BLaER1 treated with 17β-estradiol and CSF1 and Interleukin-3, amounts not matched to agents 10 nM and 100 nM (cell line): ENCODE data around the gene RSPO4.

Experiments
- H3K27ac ChIP-seq, 11 experiments: shearing (Covaris generic); formaldehyde crosslinking; 2 replicates each; pipeline ENCODE4 v1.8.1; 2022
- H3K27me3 ChIP-seq, 11 experiments: shearing (Covaris generic); formaldehyde crosslinking; 2 replicates each; pipeline ENCODE4 v1.8.1; 2022
- H3K36me3 ChIP-seq, 11 experiments: shearing (Covaris generic); formaldehyde crosslinking; 2 replicates each; pipeline ENCODE4 v1.8.1; 2022
- H3K4me1 ChIP-seq, 10 experiments: shearing (Covaris generic); formaldehyde crosslinking; 2 replicates each; pipeline ENCODE4 v1.8.1; 2022
- H3K4me2 ChIP-seq, 11 experiments: shearing (Covaris generic); formaldehyde crosslinking; 2 replicates each; pipeline ENCODE4 v1.8.1; 2022
- H3K4me3 ChIP-seq, 10 experiments: shearing (Covaris generic); formaldehyde crosslinking; 2 replicates each; pipeline ENCODE4 v1.8.1; 2022
- H3K9ac ChIP-seq, 11 experiments: shearing (Covaris generic); formaldehyde crosslinking; 2 replicates each; pipeline ENCODE4 v1.8.1; 2022
- H3K9me3 ChIP-seq, 11 experiments: shearing (Covaris generic); formaldehyde crosslinking; replicated peaks in 1 of 11; 2 replicates each; pipeline ENCODE4 v1.8.1; 2022
- H4K20me1 ChIP-seq, 11 experiments: shearing (Covaris generic); formaldehyde crosslinking; 2 replicates each; pipeline ENCODE4 v1.8.1; 2022
- Cebpa-rat ChIP-seq, 11 experiments: shearing (Covaris generic); IDR thresholded peaks; 2 replicates each; pipeline ENCODE4 v1.8.1; 2022

Gene RSPO4

DNA sequence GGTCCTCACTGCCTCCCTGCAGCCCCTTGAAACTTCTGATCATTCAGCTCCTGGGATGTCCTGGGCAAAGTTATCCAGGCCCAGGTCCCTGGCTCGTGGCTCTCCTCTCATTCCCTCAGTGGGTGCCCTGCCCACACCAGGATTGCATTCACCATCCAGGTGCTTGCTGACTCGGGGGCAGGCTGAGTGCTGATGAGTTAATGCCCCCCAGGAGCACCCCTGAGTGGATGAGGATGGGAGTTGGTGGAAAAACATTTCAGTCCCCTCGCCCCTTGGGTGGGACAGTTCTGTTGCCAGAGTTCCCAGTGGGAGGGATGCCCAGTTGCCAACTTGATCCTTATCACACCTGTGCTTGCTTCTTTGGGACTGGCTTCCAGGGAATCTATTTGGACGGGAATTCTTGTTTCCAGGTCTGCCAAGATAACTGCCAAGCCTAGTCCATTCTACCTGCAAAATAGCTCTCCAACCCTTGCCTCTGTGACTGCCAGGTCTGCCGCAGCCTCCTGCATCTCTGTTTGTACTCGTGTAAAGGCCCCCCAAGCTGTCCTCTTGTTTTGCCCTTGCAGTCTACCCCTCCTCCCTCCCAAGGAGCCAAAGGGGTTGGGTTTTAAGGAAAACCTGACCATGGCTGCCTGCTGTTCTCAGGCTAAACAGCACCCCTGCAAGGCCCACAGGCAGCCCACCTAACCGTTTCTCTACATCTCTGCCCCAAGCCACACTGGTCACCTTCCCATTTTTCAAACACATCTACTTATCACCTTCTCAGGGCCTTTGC is 11.6 kb upstream of the RSPO4 start:
- Histone ChIP-seq H3K4me2 (no peak overlapping the region), H3K4me3 (no peak overlapping the region), H3K27ac (no peak overlapping the region), H3K36me3 (no peaks in the 10 kb centered on the region), H3K9me3 (no peaks in the 10 kb centered on the region), H4K20me1 (no peaks in the 10 kb centered on the region; a peak in 1 of 22 replicates), H3K9ac (no peak overlapping the region), H3K4me1 (peaks cover 10 to 16% (median 14%) of the 10 kb centered on the region in 10 experiments), H3K27me3 (no peaks in the 10 kb centered on the region)
- TF ChIP-seq Cebpa-rat (IDR thresholded peaks at IDR 0.05): no peak

DNA sequence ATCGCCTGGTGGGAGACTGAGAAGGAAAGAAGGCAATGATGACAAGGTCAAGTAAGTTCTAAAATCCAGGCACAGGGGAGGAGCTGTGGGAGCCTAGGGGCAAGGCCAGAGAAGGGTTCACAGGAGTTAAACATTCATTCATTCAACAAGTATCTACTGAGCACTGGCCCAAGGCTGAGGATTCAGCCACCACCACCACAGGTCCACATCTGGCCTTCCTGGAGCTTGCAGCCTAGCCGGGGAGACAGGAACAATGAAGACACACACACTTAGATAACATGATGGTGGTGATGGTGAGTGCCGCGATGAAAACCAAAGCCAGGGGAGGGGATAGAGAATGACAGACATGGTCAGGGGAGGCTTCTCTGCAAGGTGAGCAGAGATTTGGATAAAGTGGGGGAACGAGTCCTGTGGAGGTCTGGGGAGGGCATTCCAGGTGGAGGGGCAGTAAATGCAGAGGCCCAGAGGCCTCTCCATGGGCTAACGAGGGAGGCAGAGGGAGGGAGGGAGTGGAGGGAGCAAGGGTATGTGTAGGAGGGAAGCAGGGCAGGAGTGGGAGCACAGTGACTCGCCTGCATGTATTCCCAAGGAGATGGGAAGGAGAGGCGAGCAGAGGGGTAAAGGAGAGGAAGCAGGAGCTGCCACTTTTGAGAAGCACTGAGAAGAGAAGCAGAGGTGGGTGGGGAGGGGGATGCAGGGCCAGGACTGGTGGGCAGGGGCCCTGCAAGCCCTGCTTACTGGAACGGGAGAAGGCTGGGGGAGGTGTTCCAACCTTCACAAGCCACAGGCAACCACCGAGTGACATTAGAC is 10.5 kb upstream of the RSPO4 start:
- H3K4me1 ChIP-seq: peaks cover 10 to 16% (median 14%) of the 10 kb centered on the region in 10 experiments
- H3K4me2 ChIP-seq: no peak overlapping the region
- H3K4me3 ChIP-seq: no peak overlapping the region
- H4K20me1 ChIP-seq: no peaks in the 10 kb centered on the region; a peak in 1 of 22 replicates
- H3K9ac ChIP-seq: no peak overlapping the region
- no peaks in the 10 kb centered on the region for H3K9me3 ChIP-seq
- no peaks in the 10 kb centered on the region for H3K36me3 ChIP-seq
- no peak overlapping the region for H3K27ac ChIP-seq
- TF ChIP-seq Cebpa-rat (IDR thresholded peaks at IDR 0.05): no peak
- no peaks in the 10 kb centered on the region for H3K27me3 ChIP-seq

DNA sequence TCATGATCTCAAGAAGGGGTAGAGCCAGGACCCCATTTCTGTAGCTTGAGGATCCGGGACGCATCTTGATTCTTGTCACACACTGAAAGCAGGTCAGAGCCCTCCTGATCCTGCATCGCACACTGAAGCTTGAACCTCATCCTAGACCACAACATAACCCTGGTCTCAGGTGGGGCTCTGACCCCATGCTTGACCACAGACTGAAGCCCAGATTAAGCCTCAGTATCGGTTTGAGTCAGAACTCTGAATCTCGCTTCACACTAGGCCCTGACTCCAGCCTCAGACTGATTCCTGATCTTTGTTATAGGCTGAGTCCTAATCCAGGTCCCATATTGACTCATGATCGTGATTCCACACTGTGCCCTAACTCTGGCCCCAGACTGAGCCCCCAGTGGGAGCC is 8.5 kb upstream of the RSPO4 start:
- Histone ChIP-seq H3K4me3 (no peak overlapping the region), H3K4me1 (peaks cover 8 to 13% (median 10%) of the 10 kb centered on the region in 10 experiments), H3K9ac (no peak overlapping the region), H3K27me3 (no peaks in the 10 kb centered on the region), H3K4me2 (no peak overlapping the region; a peak in 1 of 22 replicates), H3K27ac (no peak overlapping the region), H4K20me1 (no peaks in the 10 kb centered on the region; a peak in 1 of 22 replicates), H3K9me3 (no peaks in the 10 kb centered on the region), H3K36me3 (no peaks in the 10 kb centered on the region)
- TF ChIP-seq Cebpa-rat (IDR thresholded peaks at IDR 0.05): no peak

DNA sequence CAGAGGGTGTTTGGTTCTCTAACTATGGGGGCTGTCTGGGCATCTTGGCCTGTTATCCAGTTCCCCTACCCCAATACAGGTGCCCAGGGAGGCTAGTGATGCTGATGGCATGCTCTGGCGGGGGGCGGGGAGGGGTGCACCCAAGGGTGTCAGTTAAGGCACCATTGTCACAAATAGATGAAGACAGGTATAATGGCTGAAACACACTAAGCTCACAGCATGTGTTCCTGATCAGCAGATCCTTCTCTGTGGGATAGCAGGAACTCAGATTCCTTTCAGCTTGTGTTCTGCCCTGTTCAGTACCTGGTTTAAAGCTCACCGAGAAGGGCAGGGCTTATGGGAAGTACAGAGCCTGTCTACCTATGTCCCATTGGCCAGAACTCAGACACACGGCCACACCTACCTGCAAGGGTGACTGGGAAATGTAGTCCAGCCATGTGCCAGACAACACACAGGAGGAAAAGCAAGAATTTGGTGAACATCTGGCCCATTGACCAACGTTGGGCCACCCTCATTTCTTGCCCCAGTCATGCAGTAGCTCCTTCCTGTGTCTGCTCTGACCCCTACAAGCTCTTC is 3.4 kb upstream of the RSPO4 start:
- no peak overlapping the region for H3K4me3 ChIP-seq
- H3K9me3 ChIP-seq: no peaks in the 10 kb centered on the region
- no peak overlapping the region for H3K27ac ChIP-seq
- no peak overlapping the region for H3K9ac ChIP-seq
- TF ChIP-seq Cebpa-rat (IDR thresholded peaks at IDR 0.05): no peak
- no peaks in the 10 kb centered on the region for H3K27me3 ChIP-seq
- H4K20me1 ChIP-seq: no peaks in the 10 kb centered on the region; a peak in 1 of 22 replicates
- no peaks in the 10 kb centered on the region for H3K4me1 ChIP-seq
- no peaks in the 10 kb centered on the region for H3K36me3 ChIP-seq
- H3K4me2 ChIP-seq: no peak overlapping the region

DNA sequence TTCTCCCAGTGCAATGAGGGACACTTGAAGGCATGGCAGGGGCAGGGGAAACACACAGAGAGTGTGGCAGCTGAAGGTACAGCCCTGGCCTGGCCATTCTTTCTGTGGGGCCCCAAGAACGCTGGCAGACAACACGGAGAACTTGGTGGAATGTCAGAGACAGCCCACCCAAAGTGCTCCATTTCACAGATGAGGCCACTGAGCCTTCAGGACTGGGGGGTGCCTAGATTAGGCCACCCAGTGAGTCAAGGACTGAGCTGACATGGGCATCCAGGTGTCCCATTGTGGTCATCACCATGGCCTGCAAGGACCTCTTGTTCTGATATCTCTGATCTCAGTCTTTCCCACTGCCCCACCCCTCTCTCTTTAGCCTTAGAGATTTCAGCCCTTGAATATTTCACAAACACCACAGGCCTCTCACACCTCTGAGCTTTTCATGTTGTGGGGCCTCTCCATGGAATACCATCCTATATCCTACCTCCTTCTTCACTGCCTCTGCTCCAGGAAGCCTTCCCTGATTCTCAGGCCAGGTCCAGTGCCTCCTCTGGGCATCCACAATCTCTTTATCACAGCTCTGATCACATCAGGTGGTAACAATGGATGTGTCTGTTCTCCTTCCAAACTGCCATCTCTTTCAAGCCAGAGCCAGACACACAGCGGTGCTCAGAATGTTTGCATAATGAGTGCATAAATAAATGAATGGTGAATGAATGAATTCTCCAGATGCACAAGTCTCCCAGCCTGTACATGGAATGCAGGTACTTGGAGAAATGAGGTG is 2.0 kb upstream of the RSPO4 start:
- H3K36me3 ChIP-seq: no peaks in the 10 kb centered on the region
- no peaks in the 10 kb centered on the region for H4K20me1 ChIP-seq
- no peak for TF ChIP-seq Cebpa-rat (IDR thresholded peaks at IDR 0.05)
- no peaks in the 10 kb centered on the region for H3K27me3 ChIP-seq
- no peak overlapping the region for H3K4me3 ChIP-seq
- H3K9ac ChIP-seq: no peak overlapping the region
- H3K4me1 ChIP-seq: no peaks in the 10 kb centered on the region
- no peak overlapping the region for H3K27ac ChIP-seq
- H3K4me2 ChIP-seq: no peak overlapping the region
- no peaks in the 10 kb centered on the region for H3K9me3 ChIP-seq

DNA sequence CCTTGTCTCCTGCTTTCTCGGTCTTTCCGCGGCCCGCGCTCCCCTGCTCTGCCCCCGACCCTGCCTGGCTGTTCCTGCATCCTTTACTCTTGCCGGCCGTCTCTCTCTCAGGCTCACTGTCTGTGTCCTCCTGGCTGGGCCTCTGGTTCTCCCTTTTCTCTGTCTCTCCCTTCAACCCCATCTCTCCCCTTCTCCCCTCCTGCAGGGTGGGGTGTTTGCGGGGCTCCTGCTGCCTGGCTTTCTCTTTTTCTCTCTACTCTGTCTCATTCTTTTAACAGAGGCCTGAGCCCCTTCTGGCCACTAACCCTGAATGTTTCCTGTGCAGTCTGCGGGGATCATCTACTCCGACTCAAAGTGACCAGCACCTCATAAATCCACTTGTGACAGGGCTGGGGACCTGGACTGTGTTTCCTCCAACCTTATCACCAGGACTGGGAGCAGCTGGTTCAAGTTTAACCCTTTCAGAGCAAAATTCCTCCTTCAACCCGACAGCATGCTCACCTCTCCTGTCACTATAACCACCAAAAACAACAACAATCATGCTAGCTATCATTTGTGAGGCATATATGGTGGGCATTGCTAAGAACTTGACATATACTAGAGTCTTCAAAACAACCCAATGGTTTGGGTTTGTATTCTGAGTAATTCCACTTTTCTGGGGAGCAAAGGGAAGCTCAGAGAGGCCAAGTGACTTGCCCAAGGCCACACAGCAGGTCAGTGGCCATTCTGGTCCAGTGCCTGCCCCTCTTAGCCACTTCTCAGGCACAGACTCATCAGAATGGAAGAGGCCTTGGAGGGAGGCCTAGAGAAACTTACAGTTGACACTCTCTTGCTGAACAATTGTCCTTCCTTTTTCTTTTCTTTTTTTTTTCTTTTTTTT is 811 bp upstream of the RSPO4 start:
- H3K4me3 ChIP-seq: no peak overlapping the region
- no peak overlapping the region for H3K4me2 ChIP-seq
- H3K27me3 ChIP-seq: no peaks in the 10 kb centered on the region
- H3K4me1 ChIP-seq: no peaks in the 10 kb centered on the region
- H3K36me3 ChIP-seq: no peaks in the 10 kb centered on the region
- H4K20me1 ChIP-seq: no peaks in the 10 kb centered on the region
- no peak for TF ChIP-seq Cebpa-rat (IDR thresholded peaks at IDR 0.05)
- H3K27ac ChIP-seq: no peak overlapping the region
- no peak overlapping the region for H3K9ac ChIP-seq
- H3K9me3 ChIP-seq: no peaks in the 10 kb centered on the region

DNA sequence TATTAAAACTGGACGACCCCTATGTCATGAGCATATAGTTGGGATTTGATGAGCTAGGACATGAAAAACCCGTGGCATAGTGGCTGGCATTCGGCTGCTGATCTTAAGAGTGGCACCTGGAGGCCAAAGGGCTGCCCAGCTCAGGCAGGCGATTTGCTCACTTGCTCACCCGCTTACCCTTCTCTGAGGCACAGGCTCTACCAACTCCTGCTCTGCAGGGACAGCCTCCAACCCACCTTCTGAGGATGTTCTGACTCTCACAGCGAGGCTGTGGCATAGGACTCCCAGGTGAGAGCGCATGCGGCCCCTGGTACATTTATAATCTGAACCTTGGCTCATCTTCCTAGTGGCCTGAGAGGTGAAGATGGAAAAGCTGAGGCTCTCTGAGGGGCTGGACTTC is 995 bp downstream of the RSPO4 start:
- H3K9ac ChIP-seq: no peak overlapping the region
- TF ChIP-seq Cebpa-rat (IDR thresholded peaks at IDR 0.05): no peak
- H4K20me1 ChIP-seq: peaks cover 0 to 6% (median 0%) of the 10 kb centered on the region in 11 experiments; a peak in 1 of 22 replicates
- H3K9me3 ChIP-seq: no peaks in the 10 kb centered on the region
- no peaks in the 10 kb centered on the region for H3K36me3 ChIP-seq
- H3K4me1 ChIP-seq: no peaks in the 10 kb centered on the region
- H3K27me3 ChIP-seq: no peaks in the 10 kb centered on the region
- no peak overlapping the region for H3K27ac ChIP-seq
- no peak overlapping the region for H3K4me2 ChIP-seq
- H3K4me3 ChIP-seq: no peak overlapping the region

DNA sequence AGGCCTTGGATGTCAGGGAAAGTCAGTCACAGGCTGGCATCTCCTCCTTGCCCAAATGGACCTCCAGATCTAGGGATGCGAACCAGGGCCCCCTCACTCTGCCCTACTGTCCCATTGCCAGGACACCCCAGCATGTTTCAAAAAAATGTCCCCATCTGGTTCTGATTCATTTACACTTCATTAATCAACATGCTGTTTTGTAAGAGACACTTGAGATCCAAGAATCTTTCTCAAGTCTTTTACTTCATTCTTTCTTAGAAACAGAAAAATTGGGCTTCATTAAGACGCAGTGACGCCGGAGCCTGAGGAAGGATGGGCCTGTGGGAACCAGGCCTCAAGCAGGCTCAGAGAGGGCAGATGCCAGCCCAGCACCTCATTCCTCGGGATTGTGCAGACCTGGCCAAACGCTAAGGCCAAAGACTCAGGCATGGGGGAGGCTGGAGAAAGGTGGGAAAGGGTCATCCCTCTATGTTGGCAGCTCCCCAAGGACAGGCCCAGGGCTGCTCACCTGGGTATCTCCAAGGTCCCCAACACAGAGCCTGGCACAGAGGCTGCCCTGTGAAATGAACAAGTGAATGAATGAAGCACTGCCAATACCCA is 3.8 kb downstream of the RSPO4 start:
- H3K9ac ChIP-seq: no peak overlapping the region
- TF ChIP-seq Cebpa-rat (IDR thresholded peaks at IDR 0.05): no peak

More for the DNA sequence above, 3.8 kb downstream of the RSPO4 start:
- H3K4me1 ChIP-seq: no peaks in the 10 kb centered on the region
- no peak overlapping the region for H3K27ac ChIP-seq
- H4K20me1 ChIP-seq: peaks cover 0 to 6% (median 0%) of the 10 kb centered on the region in 11 experiments; a peak in 1 of 22 replicates
- no peaks in the 10 kb centered on the region for H3K9me3 ChIP-seq
- no peaks in the 10 kb centered on the region for H3K36me3 ChIP-seq
- no peaks in the 10 kb centered on the region for H3K27me3 ChIP-seq
- H3K4me2 ChIP-seq: no peak overlapping the region
- H3K4me3 ChIP-seq: no peak overlapping the region
